HL-60 (cell line): ENCODE data around the gene ARHGEF12.

Source experiments
- DNase-seq, 2 experiments: peaks; one replicate each; pipeline ENCODE4 v3.0.0-alpha.2; 2010 to 2020; ENCODE audit warnings: low read depth in 1 of 2, low spot score in 1 of 2
- H3K27ac ChIP-seq: fragments of 250-450 bp; sonication (Bioruptor Pico); replicated peaks from 2 replicates; pipeline ENCODE4 v1.5.1; 2020; ENCODE audit warnings: mild to moderate bottlenecking, moderate library complexity
- H3K27me3 ChIP-seq: fragments of 250-450 bp; sonication (Bioruptor Pico); 2 replicates; pipeline ENCODE4 v1.5.1; 2021; ENCODE audit warnings: mild to moderate bottlenecking, moderate library complexity; ENCODE audit not compliant: insufficient read depth, poor library complexity, severe bottlenecking
- H3K4me3 ChIP-seq: replicated peaks from 2 replicates; pipeline ENCODE4 v1.5.1; 2011; ENCODE audit warnings: mild to moderate bottlenecking, control low read depth, low read length; ENCODE audit not compliant: insufficient read depth
- CTCF ChIP-seq: IDR thresholded peaks from one replicate; pipeline ENCODE4 v1.5.1; 2011; ENCODE audit warnings: low read length, control low read depth, inconsistent platforms; ENCODE audit not compliant: insufficient read depth
- GABPA ChIP-seq: IDR thresholded peaks from 2 replicates; pipeline ENCODE4 v1.6.1; 2012; ENCODE audit warnings: low read depth
- POLR2AphosphoS5 ChIP-seq: IDR thresholded peaks from 2 replicates; pipeline ENCODE4 v1.6.1; 2012; ENCODE audit warnings: low read depth
- REST ChIP-seq: IDR thresholded peaks from 2 replicates; pipeline ENCODE4 v1.6.1; 2012; ENCODE audit warnings: low read depth; ENCODE audit not compliant: insufficient replicate concordance
- SPI1 ChIP-seq: IDR thresholded peaks from 2 replicates; pipeline ENCODE4 v1.6.1; 2012; ENCODE audit warnings: low read depth, mild to moderate bottlenecking, borderline replicate concordance

Gene ARHGEF12

DNA sequence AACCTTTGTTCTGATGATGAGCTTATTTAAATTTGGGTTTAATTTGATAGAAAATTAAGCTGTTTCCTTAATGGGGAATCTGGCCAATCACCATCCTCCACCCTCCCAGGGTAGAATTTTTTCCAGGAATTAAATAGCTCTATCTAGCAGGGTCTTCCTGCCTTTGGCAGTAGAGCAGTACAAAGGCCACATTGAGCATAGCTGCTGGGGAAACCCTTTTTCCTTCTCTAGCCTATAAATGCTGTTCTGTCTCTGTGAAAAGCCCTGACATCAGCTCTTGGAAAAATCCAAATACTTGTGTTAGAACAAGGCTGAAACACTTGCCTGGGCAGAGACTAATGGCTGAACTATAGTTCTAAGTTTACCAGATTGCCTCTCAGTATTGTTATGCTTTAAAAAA is 55.1 kb downstream of the ARHGEF12 start:
- Histone ChIP-seq H3K4me3 (no peak overlapping the region), H3K27ac (no peak overlapping the region), H3K27me3 (peaks cover 12% of the 10 kb centered on the region)
- TF ChIP-seq REST (no peak), GABPA (no peak), POLR2AphosphoS5 (no peak), CTCF (no peak), SPI1 (no peak)
- DNase-seq: no peak

GRCh38 chr11:120391854-120392253 is 55.6 kb downstream of the ARHGEF12 start:
- TF ChIP-seq SPI1 (no peak), REST (no peak), GABPA (no peak), POLR2AphosphoS5 (no peak), CTCF (no peak)
- H3K27ac ChIP-seq: no peak overlapping the region
- H3K27me3 ChIP-seq: peaks cover 10% of the 10 kb centered on the region
- no peak overlapping the region for H3K4me3 ChIP-seq
- DNase-seq: no peak

DNA sequence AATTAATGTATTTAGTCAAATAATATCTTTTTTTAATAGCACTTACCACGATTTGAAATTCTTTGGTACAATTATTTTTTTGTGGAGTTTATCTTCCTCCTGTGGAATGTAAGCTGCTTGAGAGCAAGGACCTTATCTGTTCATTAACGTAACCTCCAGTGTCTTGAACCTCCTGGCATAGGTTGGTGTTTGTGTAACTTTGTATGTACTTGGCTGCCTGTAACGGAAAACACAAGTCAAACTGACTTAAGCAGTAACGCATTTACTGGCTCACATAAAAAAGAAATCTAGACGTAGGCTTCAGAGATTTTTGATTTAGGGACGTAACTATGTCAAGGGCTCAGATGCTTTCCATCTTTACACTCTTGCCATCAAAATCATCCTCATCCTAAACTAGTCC is 56.1 kb downstream of the ARHGEF12 start:
- H3K27ac ChIP-seq: no peak overlapping the region
- no peak for DNase-seq
- no peak overlapping the region for H3K4me3 ChIP-seq

More for the DNA sequence above, 56.1 kb downstream of the ARHGEF12 start:
- H3K27me3 ChIP-seq: peaks cover 10% of the 10 kb centered on the region
- TF ChIP-seq GABPA (no peak), REST (no peak), CTCF (no peak), POLR2AphosphoS5 (no peak), SPI1 (no peak)
